Motor neuron (in vitro differentiated cells): ENCODE results near the gene BBS1. TPM values are rescaled to one million over a fixed set of nuclear protein-coding genes. Genes with fewer than 3 reads are reported as not detected.
A peak's percentile ranks its signal among the peaks of the same experiment; 100 is the strongest.
"Not testable (repeated sequence)": the region's sequence is repeated elsewhere in the genome, so short reads cannot be mapped to it uniquely, and the experiment has no call there.

Experiments
- ATAC-seq, 8 experiments: fragments of 200-7000 bp; cut with Tn5 transposase; replicated peaks in 6 of 8; 2 replicates each; pipeline ENCODE4 v1.8.0; 2021; ENCODE audit warnings: mild to moderate bottlenecking in 8 of 8, moderate library complexity in 8 of 8
- H3K27ac ChIP-seq, 2 donors: fragments of 250-450 bp; sonication (Bioruptor Pico); 2 replicates each; pipeline ENCODE4 v1.9.0; 2021; ENCODE audit warnings: antibody characterized with exemption in 2 of 2, mild to moderate bottlenecking in 2 of 2, moderate library complexity in 1 of 2
- H3K4me1 ChIP-seq, 2 donors: fragments of 250-450 bp; sonication (Bioruptor Pico); replicated peaks in 1 of 2; 2 replicates each; pipeline ENCODE4 v1.6.1; 2021; ENCODE audit warnings: antibody characterized with exemption in 2 of 2, mild to moderate bottlenecking in 2 of 2, moderate library complexity in 1 of 2
- H3K4me3 ChIP-seq, 5 donors: fragments of 250-450 bp; sonication (Bioruptor Pico); 2 replicates each; pipeline ENCODE4 v1.9.0; 2021; ENCODE audit warnings: antibody characterized with exemption in 5 of 5, mild to moderate bottlenecking in 5 of 5, moderate library complexity in 4 of 5
- WGBS, 10 experiments: fragments of 450-650 bp; shearing (Covaris generic); methylation state at CpG; one replicate each; pipeline ENCODE4 v1.0.0; 2022; 5-methylcytosine and 5-hydroxymethylcytosine counted together
- in situ Hi-C, 9 experiments: fragments of 400-800 bp; cut with MboI; loops; one replicate each; pipeline ENCODE4 v1.15.0; 2021; ENCODE audit warnings: low sequenced_read_pairs in 9 of 9, low pct_unique_long_range_greater_than_20kb in 2 of 9; ENCODE audit not compliant: unreplicated experiment in 9 of 9
- total RNA-seq, 8 experiments: library from RNA; unstranded; fragments of 300-600 nt; gene quantifications; 2 replicates each; pipeline versions ENCODE4 v1.2.3 to v1.2.4, GENCODE V29; 2022

The BBS1 gene
- 10 to 100 TPM; 20.7 to 54.3 (median 27.6) TPM for total RNA-seq

DNA sequence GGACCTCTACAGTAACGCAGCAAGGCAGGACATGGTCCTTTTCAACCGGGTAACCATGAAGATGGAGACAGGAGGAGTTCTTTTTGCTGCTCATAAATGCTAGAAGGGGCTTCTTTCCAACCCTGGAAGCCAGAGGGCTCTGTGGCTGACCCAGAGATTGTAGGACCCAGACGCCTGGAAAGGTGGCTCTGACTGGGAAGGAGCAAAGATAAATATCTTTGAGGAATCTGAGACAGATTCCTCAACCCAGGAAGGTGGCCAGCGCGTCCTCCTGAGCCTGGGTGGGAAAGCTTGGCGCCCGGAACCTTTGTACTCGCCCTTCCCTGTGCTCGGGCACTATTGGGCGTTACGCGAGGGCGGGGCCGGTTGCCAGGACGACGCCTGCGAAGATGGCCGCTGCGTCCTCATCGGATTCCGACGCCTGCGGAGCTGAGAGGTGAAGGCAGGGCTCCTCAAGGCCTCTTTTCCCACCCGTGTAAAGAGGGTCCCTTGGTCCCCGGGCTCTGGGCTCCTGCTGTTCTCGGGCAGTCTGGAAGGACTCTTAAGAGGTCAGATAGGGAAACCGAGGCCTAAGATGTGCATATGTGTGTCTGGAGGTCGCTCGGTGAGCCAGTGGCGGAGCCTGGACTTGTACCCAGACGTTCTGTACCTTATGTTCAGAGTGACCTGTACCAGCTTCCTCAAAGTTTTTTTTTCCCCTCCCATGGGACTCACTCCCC, at the start of gene BBS1:
Gene BBS1 (plus strand): TSS at position 365 of the 719 bp plus-strand sequence. CDS start 25 bp downstream, at position 390.
- in situ Hi-C loops, result no loop called here
- ATAC-seq, result peak; percentile 97 to 100 (median 98)
- WGBS, 10 experiments, result 0 to 31% (median 2%) methylated on average over 1 to 25 of the region's 31 CpGs; no CpG with 5 or more reads in 1 of the 10 experiments
- Histone ChIP-seq H3K4me1 (peaks cover 6% of the 10 kb centered on the region in 2 donors), H3K4me3 (peak within 1 kb of the TSS; percentile 71 to 89 (median 85)), H3K27ac (peak within 1 kb of the TSS; percentile 78 to 83)

DNA sequence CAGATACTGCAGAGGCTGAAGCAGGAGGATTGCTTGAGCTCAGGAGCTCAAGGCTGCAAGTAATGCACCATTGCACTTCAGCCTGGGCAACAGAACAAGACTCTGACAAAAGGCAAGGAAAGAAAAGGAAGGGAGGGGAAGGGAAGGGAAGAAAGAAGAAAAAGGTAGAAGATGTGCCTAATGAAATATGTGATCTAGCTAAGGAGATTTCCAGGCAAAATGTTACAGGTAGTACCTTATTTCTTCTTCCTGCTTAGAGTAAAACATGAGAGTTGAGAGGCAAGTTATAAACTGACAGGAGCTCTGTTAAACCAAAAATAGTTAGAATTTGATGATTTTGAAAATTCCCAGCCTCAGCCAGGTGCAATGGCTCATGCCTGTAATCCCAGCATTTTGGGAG, 48.4 kb upstream of the BBS1 start:
- in situ Hi-C loops, result no loop called here
- H3K27ac ChIP-seq, result no peak overlapping the region
- ATAC-seq, result no peak
- no peak overlapping the region for H3K4me3 ChIP-seq
- no peaks in the 10 kb centered on the region for H3K4me1 ChIP-seq

DNA sequence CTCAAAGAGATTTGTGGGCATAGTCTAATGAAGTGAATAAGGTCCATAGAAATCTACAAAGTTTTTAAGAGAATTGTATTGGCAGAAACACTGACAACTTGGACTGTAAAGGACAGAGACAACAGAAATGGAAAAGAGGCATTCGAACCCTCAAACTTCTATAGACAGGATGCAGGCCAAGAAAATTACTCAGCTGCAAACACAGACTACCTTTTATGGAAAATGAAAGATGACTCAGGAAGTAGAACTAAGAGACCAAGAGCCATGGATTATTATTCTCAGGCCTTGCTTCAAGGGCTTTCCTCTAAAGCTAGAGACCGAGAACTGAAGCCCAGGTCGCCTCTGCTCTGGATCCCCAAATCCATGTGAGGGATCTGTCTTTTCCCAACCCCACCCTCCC, 47.5 kb upstream of the BBS1 start:
- peaks cover 4 to 5% of the 10 kb centered on the region in 2 donors for H3K4me1 ChIP-seq
- ATAC-seq, result no peak
- WGBS, 10 experiments, result 74 to 100% (median 84%) methylated on average over 1 to 3 of the region's 3 CpGs; no CpG with 5 or more reads in 2 of the 10 experiments
- in situ Hi-C loops, result no loop called here
- H3K27ac ChIP-seq, result no peak overlapping the region
- no peak overlapping the region for H3K4me3 ChIP-seq

DNA sequence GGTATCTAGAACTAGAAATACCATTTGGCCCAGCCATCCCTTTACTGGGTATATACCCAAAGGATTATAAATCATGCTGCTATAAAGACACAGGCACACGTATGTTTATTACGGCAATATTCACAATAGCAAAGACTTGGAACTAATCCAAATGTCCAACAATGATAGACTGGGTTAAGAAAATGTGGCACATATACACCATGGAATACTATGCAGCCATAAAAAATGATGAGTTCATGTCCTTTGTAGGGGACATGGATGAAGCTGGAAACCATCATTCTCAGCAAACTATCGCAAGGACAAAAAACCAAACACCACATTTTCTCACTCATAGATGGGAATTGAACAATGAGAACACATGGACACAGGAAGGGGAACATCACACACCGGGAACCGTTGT, 46.3 kb upstream of the BBS1 start:
- WGBS, 10 experiments, result 80 to 100% (median 100%) methylated on average over 1 to 2 of the region's 5 CpGs; no CpG with 5 or more reads in 2 of the 10 experiments
- in situ Hi-C loops, result not testable (repeated sequence)

DNA sequence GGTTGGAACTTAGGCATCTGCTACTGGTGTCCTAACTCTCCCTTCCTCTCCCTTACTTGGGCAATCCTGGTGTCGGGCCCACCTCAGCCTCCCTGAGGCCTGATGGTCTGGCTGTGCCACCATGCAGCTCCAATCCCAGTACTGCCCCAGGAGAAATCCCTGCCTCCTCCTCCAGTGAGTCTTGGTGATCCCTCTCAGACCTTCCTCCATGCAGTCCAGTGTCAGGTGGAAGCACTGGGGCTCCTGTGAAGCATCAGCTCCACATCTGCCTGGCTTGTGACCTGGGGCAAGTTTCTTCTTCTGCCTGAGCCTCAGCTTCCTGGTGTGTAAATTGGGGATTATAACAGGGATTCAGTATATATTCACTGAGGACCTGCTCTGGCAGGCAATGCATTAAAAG, 45.5 kb upstream of the BBS1 start:
- Histone ChIP-seq H3K4me1 (peaks cover 10 to 17% of the 10 kb centered on the region in 2 donors), H3K27ac (no peak overlapping the region), H3K4me3 (no peak overlapping the region)
- in situ Hi-C loops, result no loop called here
- WGBS, 10 experiments, result 80 to 83% (median 83%) methylated on average over 1 of the region's 1 CpG; no CpG with 5 or more reads in 7 of the 10 experiments
- no peak for ATAC-seq

More for the DNA sequence above, 46.3 kb upstream of the BBS1 start:
- H3K27ac ChIP-seq, ATAC-seq, H3K4me3 ChIP-seq: not testable (repeated sequence)
- peaks cover 10 to 13% of the 10 kb centered on the region in 2 donors for H3K4me1 ChIP-seq

DNA sequence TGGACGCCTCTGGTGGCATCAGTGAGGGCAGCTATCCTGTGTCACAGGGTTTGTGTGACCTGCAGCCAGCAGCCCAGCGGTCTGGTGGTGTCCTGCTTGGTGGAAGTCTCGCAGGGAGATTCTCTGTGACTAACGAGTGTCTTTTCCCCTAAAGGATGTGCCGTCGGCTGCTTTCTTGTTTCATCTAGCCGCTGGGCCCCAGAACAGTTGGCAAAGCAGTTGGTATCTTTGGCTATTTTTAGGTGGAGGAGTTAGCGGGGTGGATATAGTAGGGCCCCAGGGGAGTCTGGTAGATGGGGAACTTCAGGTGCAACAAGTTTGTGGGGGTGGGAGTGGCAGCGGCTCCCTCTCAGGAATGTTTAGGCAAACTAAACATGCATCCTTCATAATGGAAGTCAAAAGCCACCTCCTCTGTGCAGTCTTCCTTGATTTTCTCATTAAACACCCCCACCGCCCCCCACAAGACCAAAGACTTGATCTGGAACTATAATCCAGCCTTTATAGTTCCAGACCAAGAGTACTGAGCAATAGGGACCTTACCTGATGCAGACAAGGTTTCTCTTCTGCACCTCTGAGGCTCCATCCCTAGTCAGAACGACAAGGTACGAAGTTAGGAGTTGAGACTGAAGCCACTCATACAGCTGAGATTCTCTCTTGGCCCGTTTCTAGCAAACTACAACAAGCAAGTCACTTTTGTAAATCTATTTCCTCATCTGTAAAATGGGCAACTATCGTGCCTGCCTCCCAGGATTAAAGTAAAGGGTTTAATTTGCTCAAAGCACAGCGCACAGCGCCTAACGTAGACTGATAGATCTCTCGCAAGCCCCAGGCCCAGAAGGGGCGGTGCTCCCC, 44.8 kb upstream of the BBS1 start:
- Histone ChIP-seq H3K27ac (peak overlapping the region in 1 of 2 donors; percentile 60), H3K4me3 (peak overlapping the region in 4 of 5 donors; percentile 64 to 79 (median 68)), H3K4me1 (peaks cover 10 to 17% of the 10 kb centered on the region in 2 donors)
- 8 to 72% (median 58%) methylated on average over 2 to 11 of the region's 19 CpGs; no CpG with 5 or more reads in 4 of the 10 experiments for WGBS, 10 experiments
- ATAC-seq, result no peak
- in situ Hi-C loops, result no loop called here

DNA sequence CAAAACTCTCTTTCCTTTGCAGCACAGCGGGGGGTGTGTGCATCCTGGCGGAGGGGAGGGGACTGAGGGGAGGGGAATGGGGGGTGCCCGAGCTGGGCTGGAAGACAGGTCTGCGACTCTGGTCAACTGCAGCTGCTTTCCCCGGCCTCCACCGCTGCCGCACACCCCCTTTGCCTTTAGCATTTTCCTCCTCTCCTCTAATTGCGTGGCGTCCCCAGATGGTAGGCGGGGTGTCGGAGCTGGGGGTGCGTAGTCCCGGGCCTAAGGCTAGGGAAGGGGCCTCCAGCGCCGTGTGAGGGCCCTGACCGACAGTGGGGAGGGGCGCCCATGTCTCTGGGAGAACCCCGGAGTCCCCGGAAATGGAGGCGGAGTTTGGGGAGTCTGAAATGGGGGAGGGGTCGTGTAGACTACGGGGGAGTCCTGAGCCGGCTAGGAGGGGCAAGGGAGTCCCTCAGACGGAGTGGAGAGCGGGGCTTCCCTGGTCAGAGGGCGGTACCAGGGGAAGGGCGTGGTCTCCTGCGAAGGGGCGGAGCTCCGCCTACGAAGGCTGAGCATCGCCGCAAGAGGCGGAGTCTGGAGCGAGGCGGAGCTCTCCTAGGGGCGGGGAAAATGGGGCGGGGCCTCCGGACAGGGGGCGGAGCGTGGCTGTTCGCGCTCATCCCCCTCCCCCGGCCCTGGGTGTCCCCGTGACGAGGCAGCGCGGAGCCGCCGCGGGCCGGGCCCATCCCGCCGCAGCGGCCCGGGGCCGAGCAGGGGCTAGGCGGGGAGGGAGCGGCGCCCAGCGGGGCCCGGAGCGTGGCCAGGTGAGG, 44.0 kb upstream of the BBS1 start, which contains the start of gene PELI3:
Gene PELI3 (plus strand): TSS at position 681 of the 809 bp plus-strand sequence. CDS start 1,224 bp downstream, outside the sequence.
- in situ Hi-C loops, result no loop called here
- Histone ChIP-seq H3K4me3 (peak within 1 kb of the TSS; percentile 63 to 79 (median 66)), H3K27ac (peak within 1 kb of the TSS; percentile 75 to 78), H3K4me1 (peaks cover 10 to 17% of the 10 kb centered on the region in 2 donors)
- 0% methylated on average over 1 of the region's 63 CpGs; no CpG with 5 or more reads in 8 of the 10 experiments for WGBS, 10 experiments
- peak; percentile 85 to 91 (median 87) for ATAC-seq

DNA sequence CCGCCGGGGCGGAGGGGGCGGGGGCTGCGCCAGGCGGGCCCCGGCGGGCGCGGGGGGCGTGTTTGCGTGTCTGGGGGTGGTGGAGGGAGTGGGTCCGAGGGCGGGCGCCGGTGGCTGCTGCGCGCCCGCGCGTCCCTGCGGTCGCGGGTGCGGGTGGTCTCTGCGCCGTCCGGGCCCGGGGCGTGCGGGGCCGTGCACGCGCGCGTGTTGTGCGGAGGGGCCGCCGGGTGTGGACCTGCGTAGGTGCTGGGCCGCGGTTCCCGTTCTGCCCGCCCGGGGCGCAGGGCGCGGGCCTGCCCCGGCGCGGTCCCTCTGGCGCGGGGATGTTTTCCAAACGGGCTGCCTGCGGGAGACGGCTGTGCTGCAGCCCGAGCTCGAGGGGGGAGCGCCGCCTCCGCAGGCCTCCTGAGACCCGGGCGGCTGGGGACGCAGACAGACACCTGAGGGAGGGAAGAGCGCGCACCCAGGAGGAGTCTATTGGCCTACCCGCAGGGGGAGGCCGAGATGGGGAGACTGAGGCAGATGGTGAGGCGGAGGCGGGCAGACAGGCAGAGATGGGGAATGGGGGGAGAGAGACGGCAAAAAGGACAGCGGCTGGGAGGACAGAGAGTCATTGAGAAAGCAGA, 43.3 kb upstream of the BBS1 start:
- WGBS, 10 experiments, result 14% methylated on average over 8 of the region's 72 CpGs; no CpG with 5 or more reads in 9 of the 10 experiments
- ATAC-seq, result peak; percentile 50 to 68 (median 64)
- H3K4me1 ChIP-seq, result peaks cover 10 to 17% of the 10 kb centered on the region in 2 donors
- in situ Hi-C loops, result no loop called here
- peak overlapping the region; percentile 75 to 78 for H3K27ac ChIP-seq
- peak overlapping the region; percentile 63 to 79 (median 66) for H3K4me3 ChIP-seq

DNA sequence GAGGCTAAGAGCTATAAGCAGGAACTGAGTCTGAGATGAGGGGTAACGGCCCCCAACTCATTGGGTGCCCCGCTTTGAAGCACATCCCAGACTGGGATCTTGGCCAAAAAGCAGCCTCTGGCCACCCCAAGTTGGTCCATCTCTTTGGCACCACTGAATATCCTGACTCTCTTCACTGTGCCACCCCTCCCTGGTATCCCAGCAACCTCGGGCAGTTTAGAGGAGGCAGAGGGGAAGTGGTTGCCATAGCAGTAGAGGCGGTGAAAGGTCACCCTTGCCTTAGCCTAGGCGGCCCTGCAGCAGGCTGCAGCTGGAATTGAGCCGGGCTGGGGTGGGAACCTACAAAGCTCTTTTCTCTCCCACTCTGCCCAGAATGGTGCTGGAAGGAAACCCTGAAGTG, 42.7 kb upstream of the BBS1 start:
- H3K27ac ChIP-seq, result peak overlapping the region in 1 of 2 donors; percentile 52
- in situ Hi-C loops, result no loop called here
- WGBS, 10 experiments, result 0 to 45% (median 30%) methylated on average over 1 to 4 of the region's 6 CpGs; no CpG with 5 or more reads in 6 of the 10 experiments
- ATAC-seq, result peak in 1 of 8 experiments; percentile 3
- peak overlapping the region; percentile 63 to 79 (median 66) for H3K4me3 ChIP-seq
- peaks cover 10 to 17% of the 10 kb centered on the region in 2 donors for H3K4me1 ChIP-seq

DNA sequence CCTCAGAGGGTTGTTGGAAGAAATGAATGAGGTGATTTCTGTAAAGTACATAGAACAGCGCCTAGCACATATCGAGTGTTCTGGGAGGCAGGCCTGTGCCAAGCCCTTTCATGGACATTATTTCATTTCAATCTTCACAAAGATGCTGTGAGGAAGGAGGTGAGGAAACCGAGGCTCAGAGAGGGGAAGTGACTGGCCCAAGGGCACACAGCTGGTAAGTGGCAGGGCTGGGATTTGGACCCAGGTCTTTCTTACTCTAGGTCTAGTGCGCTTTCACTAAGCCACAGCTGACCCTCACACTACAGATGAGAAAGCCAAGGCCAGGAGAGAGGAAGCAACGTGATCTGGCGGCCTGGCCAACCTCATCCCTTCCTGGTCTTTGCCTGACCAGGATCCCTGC, 41.7 kb upstream of the BBS1 start:
- H3K4me3 ChIP-seq, result no peak overlapping the region
- no peak for ATAC-seq
- in situ Hi-C loops, result no loop called here

DNA sequence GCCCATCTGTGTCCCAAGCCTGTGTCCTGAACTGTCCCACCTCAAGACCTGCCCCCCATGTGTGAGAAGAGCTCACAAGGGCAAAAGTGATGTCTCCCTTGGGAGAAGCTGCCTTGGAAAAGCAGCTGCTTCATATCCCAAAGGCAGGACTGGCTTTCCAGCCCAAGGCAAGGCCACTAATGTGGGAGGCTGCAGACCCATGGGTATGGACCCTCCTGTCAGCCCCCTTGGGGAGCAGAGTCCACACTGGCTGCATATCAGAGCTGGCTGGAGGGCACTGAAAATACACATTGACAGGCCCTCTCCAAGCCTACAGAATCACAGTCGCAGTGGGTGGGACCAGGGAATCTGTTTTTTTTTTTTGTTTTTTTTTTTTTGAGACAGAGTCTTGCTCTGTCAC, 41.0 kb upstream of the BBS1 start:
- WGBS, 10 experiments, result 20 to 100% methylated on average over 1 of the region's 1 CpG; no CpG with 5 or more reads in 8 of the 10 experiments
- H3K4me3 ChIP-seq, result no peak overlapping the region
- peaks cover 10 to 17% of the 10 kb centered on the region in 2 donors for H3K4me1 ChIP-seq
- in situ Hi-C loops, result no loop called here
- no peak for ATAC-seq
- no peak overlapping the region for H3K27ac ChIP-seq

More for the DNA sequence above, 41.7 kb upstream of the BBS1 start:
- H3K4me1 ChIP-seq, result peaks cover 10 to 17% of the 10 kb centered on the region in 2 donors
- 79 to 100% (median 100%) methylated on average over 1 to 5 of the region's 6 CpGs; no CpG with 5 or more reads in 1 of the 10 experiments for WGBS, 10 experiments
- no peak overlapping the region for H3K27ac ChIP-seq

DNA sequence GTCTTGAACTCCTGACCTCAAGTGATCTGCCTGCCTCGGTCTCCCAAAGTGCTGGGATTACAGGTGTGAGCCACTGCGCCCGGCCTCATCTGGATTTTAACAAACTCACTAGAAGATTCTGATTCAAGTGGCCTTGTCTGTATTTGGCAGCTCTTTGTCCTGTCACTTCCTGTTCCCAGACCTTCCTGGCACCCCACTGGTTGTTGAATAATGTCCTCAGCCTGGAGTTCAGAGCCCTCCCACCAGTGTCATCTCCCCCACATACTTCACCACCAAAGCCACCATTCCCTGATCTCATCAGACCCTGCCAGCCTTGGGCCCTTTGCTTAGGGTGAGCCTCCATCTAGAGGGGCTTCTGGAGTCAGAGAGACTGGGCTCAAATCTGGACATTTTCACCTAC, 40.4 kb upstream of the BBS1 start:
- 90 to 94% methylated on average over 2 of the region's 3 CpGs; no CpG with 5 or more reads in 8 of the 10 experiments for WGBS, 10 experiments
- Histone ChIP-seq H3K4me1 (peaks cover 10 to 17% of the 10 kb centered on the region in 2 donors), H3K27ac (no peak overlapping the region), H3K4me3 (no peak overlapping the region)
- ATAC-seq, result no peak
- in situ Hi-C loops, result no loop called here
